H1 (cell line): ENCODE measurements around the gene CIDEA. TPM values are rescaled to one million over a fixed set of nuclear protein-coding genes. Genes with fewer than 3 reads are reported as not detected.

Source experiments
- KDM4A ChIP-seq: IDR thresholded peaks from one replicate; pipeline ENCODE4 v1.7.1; 2012; ENCODE audit warnings: low read depth, mild to moderate bottlenecking, moderate library complexity, low read length, inconsistent platforms; ENCODE audit not compliant: severe bottlenecking
- KDM5A ChIP-seq: fragments of 200-600 bp; IDR thresholded peaks from 2 replicates; pipeline ENCODE4 v1.7.1; 2012; ENCODE audit warnings: mild to moderate bottlenecking, low read length, inconsistent platforms, mixed read lengths
- NRF1 ChIP-seq: IDR thresholded peaks from 2 replicates; pipeline ENCODE4 v1.6.1; 2011; ENCODE audit warnings: mild to moderate bottlenecking, low read depth, low read length, improper control_type of control experiment
- POLR2A ChIP-seq, 2 experiments: IDR thresholded peaks; 1 replicate in 1 of 2; 2 replicates in 1 of 2; pipeline ENCODE4 v1.6.1; 2011; ENCODE audit warnings: low read depth in 2 of 2, low read length in 2 of 2, mild to moderate bottlenecking in 2 of 2; ENCODE audit errors: control extremely low read depth in 1 of 2
- RNF2 ChIP-seq: fragments of 200-900, 300-1000 bp; sonication (generic); IDR thresholded peaks from 2 replicates; pipeline ENCODE4 v1.7.1; 2016; ENCODE audit warnings: borderline replicate concordance, low read depth, mild to moderate bottlenecking, antibody characterized with exemption, low read length; ENCODE audit not compliant: poor library complexity, severe bottlenecking; ENCODE audit errors: missing control alignments
- SAP30 ChIP-seq: fragments of 300-600 bp; sonication (generic); IDR thresholded peaks from 2 replicates; pipeline ENCODE4 v1.7.1; 2012; ENCODE audit warnings: low read length, moderate library complexity, mild to moderate bottlenecking, inconsistent platforms; ENCODE audit not compliant: insufficient read depth, insufficient replicate concordance
- SP1 ChIP-seq: IDR thresholded peaks from 2 replicates; pipeline ENCODE4 v1.6.1; 2011; ENCODE audit warnings: low read depth, low read length
- TCF12 ChIP-seq: IDR thresholded peaks from 2 replicates; pipeline ENCODE4 v1.6.1; 2011; ENCODE audit warnings: low read depth, mild to moderate bottlenecking, low read length
- polyA plus RNA-seq, 7 experiments: library from polyadenylated mRNA; depleted of rRNA in 3 of 7; stranded (reverse) in 5 of 7; unstranded in 2 of 7; fragments of >200 nt in 5 of 7; fragments of 200-250 nt in 2 of 7; gene quantifications; 1 replicate in 5 of 7; 2 replicates in 1 of 7; 4 replicates in 1 of 7; pipeline versions ENCODE4 v1.2.1 to v1.2.3, GENCODE V29; 2011 to 2013; ENCODE audit warnings: missing spikeins in 2 of 7, mixed read lengths in 2 of 7
- total RNA-seq: library from RNA; stranded (reverse); fragmentation: NEBNext Ultra II Directional; extraction: Animal tissue kit (Norgen Biotek cat#: 25700); gene quantifications from 2 replicates; pipeline ENCODE4 v1.2.1, GENCODE V29; 2021

The CIDEA gene
- total and polyA plus RNA-seq, 2 of the 8 experiments (the other 6 are each of a cell fraction or from before 2014, with no cell fraction given) = not detected

- TF ChIP-seq SP1 (no peak), NRF1 (no peak), KDM4A (no peak), TCF12 (no peak), POLR2A (IDR thresholded peaks at IDR 0.05; ENCODE audit: control extremely low read depth in 1 of 2, low read depth in 2 of 2, low read length in 2 of 2) (no peak), SAP30 (no peak), KDM5A (no peak), RNF2 (no peak)
- TF ChIP-seq, all 59 proteins: peak for 0
Observed at GRCh38 chr18:12313530-12314245, 59.5 kb downstream of the CIDEA start (continued).
